SK-N-MC (cell line): ENCODE results near the gene DNAJC10.
A peak's percentile ranks its signal among the peaks of the same experiment; 100 is the strongest.

Experiments used
- DNase-seq: peaks from one replicate; pipeline ENCODE4 v3.0.0-alpha.2; 2011; ENCODE audit warnings: low read depth, low spot score
- H3K27ac ChIP-seq: fragments of 200-600 bp; sonication (generic); 2 replicates; pipeline ENCODE4 v1.5.1; 2016; ENCODE audit warnings: mixed run types
- H3K36me3 ChIP-seq: fragments of 200-600 bp; sonication (generic); 2 replicates; pipeline ENCODE4 v1.6.1; 2017; ENCODE audit warnings: antibody characterized with exemption, low read length, mixed read lengths; ENCODE audit not compliant: insufficient read depth
- H3K4me3 ChIP-seq: fragments of 200-600 bp; sonication (generic); 2 replicates; pipeline ENCODE4 v1.5.1; 2016
- H3K9ac ChIP-seq: fragments of 200-600 bp; sonication (generic); 2 replicates; pipeline ENCODE4 v1.8.0; 2017; ENCODE audit warnings: mixed run types, mixed read lengths; ENCODE audit not compliant: insufficient read length
- H3K9me3 ChIP-seq: fragments of 200-600 bp; sonication (generic); 2 replicates; pipeline ENCODE4 v1.6.1; 2017; ENCODE audit warnings: low read depth, mild to moderate bottlenecking, antibody characterized with exemption, low read length, moderate library complexity, mixed read lengths
- EZH2 ChIP-seq: fragments of 200-600 bp; sonication (generic); IDR thresholded peaks from one replicate; pipeline ENCODE4 v1.6.1; 2017; ENCODE audit warnings: antibody characterized with exemption
- FOXP2 ChIP-seq: optimal IDR thresholded peaks from 2 replicates; pipeline ENCODE3; 2011; ENCODE audit warnings: mild to moderate bottlenecking, moderate library complexity; ENCODE audit not compliant: insufficient read depth; ENCODE audit errors: extremely low read length, control extremely low read depth
- POLR2AphosphoS5 ChIP-seq: IDR thresholded peaks from 2 replicates; pipeline ENCODE4 v1.6.1; 2012; ENCODE audit warnings: mild to moderate bottlenecking, low read depth, low read length, borderline replicate concordance

DNAJC10 gene

GRCh38 chr2:182792441-182792840 lies 76.4 kb downstream of the DNAJC10 start:
- Histone ChIP-seq H3K36me3 (no peaks in the 10 kb centered on the region), H3K4me3 (no peak overlapping the region), H3K9ac (no peak overlapping the region), H3K27ac (no peak overlapping the region), H3K9me3 (no peaks in the 10 kb centered on the region)
- TF ChIP-seq FOXP2, result no peak
- DNase-seq, result no peak

- no peak for DNase-seq
- H3K27ac ChIP-seq, result no peak overlapping the region
- H3K4me3 ChIP-seq, result no peak overlapping the region
- H3K9ac ChIP-seq, result no peak overlapping the region
- no peaks in the 10 kb centered on the region for H3K9me3 ChIP-seq
- TF ChIP-seq FOXP2, result no peak
- no peak for TF ChIP-seq EZH2
- TF ChIP-seq POLR2AphosphoS5, result no peak
- H3K36me3 ChIP-seq, result no peaks in the 10 kb centered on the region
Measured at GRCh38 chr2:182798736-182799135, 82.7 kb downstream of the DNAJC10 start.

DNA sequence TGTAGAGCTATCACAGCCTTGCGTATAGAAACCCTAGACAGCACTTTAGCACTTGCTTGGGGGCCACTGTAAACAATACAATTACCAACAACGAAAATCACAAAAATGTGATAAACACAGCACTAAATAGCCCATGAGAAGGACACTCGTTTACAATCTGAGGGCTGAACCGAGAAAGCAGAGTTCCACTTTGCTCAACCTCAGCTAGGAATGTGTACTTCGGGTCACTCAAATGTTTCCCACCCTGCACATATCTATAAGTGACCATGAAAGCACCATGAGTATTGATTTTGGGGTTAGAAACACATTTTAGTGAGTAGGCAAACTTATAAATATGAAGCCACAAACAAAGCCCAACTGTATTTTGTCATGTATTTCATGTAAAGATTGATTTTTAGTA lies 88.1 kb downstream of the DNAJC10 start:
- DNase-seq, result no peak
- no peak overlapping the region for H3K9ac ChIP-seq
- H3K9me3 ChIP-seq, result no peaks in the 10 kb centered on the region
- H3K36me3 ChIP-seq, result no peaks in the 10 kb centered on the region
- no peak overlapping the region for H3K4me3 ChIP-seq
- TF ChIP-seq EZH2, result no peak
- no peak for TF ChIP-seq FOXP2
- no peak for TF ChIP-seq POLR2AphosphoS5
- no peak overlapping the region for H3K27ac ChIP-seq

DNA sequence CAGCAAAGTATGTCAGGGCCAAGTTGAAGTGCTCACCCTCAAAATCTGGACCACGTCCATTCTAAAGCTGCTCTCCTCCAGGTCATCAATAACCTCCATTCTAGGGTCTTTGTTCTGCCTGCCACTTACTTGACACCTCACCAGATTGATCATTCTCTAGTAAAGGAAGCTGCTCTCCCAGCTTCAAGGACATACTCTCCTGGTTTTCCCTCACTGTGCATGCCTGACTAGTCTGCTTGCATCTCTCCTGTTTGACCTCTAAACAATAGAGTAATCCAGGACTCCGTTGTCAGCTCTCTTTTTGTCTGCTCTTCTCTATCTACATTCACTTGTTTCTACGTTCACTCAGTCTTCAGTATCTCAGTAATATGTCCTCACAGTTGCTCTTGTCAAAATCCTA lies 91.3 kb downstream of the DNAJC10 start:
- Histone ChIP-seq H3K27ac (no peak overlapping the region), H3K9me3 (no peaks in the 10 kb centered on the region), H3K36me3 (no peaks in the 10 kb centered on the region), H3K4me3 (no peak overlapping the region), H3K9ac (no peak overlapping the region)
- no peak for DNase-seq
- TF ChIP-seq POLR2AphosphoS5 (no peak), EZH2 (no peak), FOXP2 (no peak)

DNA sequence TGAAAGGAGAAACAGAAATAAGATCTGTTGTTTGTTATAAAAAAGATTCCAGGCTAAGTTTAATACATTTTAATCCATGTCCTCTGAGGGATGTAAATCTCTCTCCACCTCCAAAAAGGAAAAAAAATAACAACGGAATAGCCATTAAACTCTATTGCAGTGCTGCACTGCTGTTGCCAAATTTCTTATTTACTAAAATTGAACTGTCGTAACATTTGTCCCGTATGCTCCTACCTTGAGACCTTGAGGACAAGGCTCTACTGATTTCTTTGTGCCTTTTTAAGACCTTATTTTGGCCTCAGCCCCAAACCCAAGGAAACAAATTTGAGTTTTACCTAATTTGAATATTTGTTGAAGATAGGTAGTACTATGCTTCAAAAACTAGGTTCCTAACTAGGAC lies 94.0 kb downstream of the DNAJC10 start:
- Histone ChIP-seq H3K4me3 (no peak overlapping the region), H3K9ac (no peak overlapping the region), H3K27ac (no peak overlapping the region), H3K36me3 (no peaks in the 10 kb centered on the region), H3K9me3 (no peaks in the 10 kb centered on the region)
- TF ChIP-seq EZH2, result no peak
- TF ChIP-seq FOXP2, result no peak
- no peak for TF ChIP-seq POLR2AphosphoS5
- no peak for DNase-seq

DNA sequence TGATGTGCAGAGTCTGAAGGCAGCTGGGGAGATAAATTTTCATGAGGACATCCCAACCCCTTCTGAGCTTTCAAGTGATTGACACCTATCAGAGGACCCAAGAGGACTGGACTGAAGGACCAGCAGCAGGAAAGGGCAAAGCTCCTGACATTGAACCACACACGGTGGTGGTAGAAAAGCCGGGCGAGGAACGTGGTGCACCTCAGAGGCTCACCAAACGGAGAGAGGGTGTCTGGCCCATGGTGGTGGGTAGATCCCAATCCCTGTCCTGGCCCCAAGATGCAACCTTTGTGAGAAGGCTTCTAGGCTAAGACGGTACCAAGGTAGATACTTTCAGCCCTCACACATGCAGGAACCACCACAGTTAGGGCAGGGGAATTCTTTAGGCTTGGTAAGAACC lies 98.3 kb downstream of the DNAJC10 start:
- Histone ChIP-seq H3K9ac (no peak overlapping the region), H3K9me3 (no peaks in the 10 kb centered on the region), H3K27ac (no peak overlapping the region), H3K36me3 (no peaks in the 10 kb centered on the region), H3K4me3 (no peak overlapping the region)
- no peak for DNase-seq
- TF ChIP-seq POLR2AphosphoS5 (no peak), EZH2 (no peak), FOXP2 (no peak)

DNA sequence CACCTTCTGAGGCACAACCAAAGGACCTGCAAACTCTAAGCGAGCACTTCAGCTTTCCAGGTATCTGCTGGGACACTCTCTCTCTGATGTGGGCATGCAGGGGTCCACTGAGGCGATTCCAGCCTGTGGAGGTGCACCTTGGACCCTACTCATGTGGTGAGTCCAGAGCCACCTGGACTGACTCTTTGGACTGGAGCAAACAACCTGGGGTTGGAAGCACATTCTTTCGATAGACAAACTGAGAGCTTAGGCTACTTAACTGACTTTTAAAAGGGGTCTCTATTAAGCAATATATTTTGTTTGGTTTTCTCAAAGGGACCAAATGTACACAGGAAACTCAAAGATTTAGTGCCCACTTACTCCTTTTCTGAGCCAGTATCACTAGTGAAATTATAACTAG lies 98.7 kb downstream of the DNAJC10 start:
- Histone ChIP-seq H3K4me3 (no peak overlapping the region), H3K9ac (no peak overlapping the region), H3K9me3 (no peaks in the 10 kb centered on the region), H3K36me3 (no peaks in the 10 kb centered on the region), H3K27ac (no peak overlapping the region)
- no peak for DNase-seq
- TF ChIP-seq FOXP2 (no peak), POLR2AphosphoS5 (no peak), EZH2 (no peak)

- Histone ChIP-seq H3K9ac (no peak overlapping the region), H3K36me3 (no peaks in the 10 kb centered on the region), H3K27ac (0 out of 2 replicates have a peak overlapping the region, but pooled peaks have one; percentile 1), H3K4me3 (peak overlapping the region; percentile 11; the same call in 1 of the 2 replicates), H3K9me3 (no peaks in the 10 kb centered on the region)
- TF ChIP-seq EZH2, result no peak
- DNase-seq, result no peak
Measured at GRCh38 chr2:182816866-182817265, 100.8 kb downstream of the DNAJC10 start.

DNA sequence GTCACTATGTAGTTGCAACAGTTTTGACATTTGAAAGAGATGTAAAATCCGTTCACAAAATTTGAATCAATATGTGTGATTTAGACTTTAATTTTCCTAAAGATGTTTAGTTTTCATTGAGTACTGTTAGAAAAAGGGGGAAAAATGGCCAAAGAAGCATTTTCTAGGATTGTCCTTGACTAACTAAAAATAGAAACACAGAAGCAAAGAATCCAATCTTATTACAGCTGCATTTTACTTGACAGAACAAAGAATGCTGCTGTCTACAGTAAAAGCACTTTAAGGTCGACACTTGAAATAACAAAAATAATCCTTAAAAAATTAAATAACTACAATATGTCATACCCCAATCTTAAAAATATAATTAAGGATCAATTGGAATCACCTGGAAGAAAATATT lies 101.5 kb downstream of the DNAJC10 start:
- TF ChIP-seq EZH2 (no peak), POLR2AphosphoS5 (no peak), FOXP2 (no peak)
- no peaks in the 10 kb centered on the region for H3K36me3 ChIP-seq
- peak overlapping the region; percentile 11; the same call in 1 of the 2 replicates for H3K4me3 ChIP-seq
- H3K9ac ChIP-seq, result no peak overlapping the region
- H3K9me3 ChIP-seq, result no peaks in the 10 kb centered on the region
- no peak for DNase-seq
- no peak overlapping the region for H3K27ac ChIP-seq
